Activated CD4-positive, alpha-beta T cell treated with anti-CD3 and anti-CD28 coated beads, Interleukin-2, amount 50 U/mL, for 4 hours (primary cell): Measurements from ENCODE around the gene RPL41.
"Not testable (repeated sequence)": the region's sequence is repeated elsewhere in the genome, so short reads cannot be mapped to it uniquely, and the experiment has no call there.

Experiments used
- DNase-seq, 2 experiments: peaks; one replicate each; pipeline ENCODE4 v3.0.0-alpha.2; 2020

The RPL41 gene

DNA sequence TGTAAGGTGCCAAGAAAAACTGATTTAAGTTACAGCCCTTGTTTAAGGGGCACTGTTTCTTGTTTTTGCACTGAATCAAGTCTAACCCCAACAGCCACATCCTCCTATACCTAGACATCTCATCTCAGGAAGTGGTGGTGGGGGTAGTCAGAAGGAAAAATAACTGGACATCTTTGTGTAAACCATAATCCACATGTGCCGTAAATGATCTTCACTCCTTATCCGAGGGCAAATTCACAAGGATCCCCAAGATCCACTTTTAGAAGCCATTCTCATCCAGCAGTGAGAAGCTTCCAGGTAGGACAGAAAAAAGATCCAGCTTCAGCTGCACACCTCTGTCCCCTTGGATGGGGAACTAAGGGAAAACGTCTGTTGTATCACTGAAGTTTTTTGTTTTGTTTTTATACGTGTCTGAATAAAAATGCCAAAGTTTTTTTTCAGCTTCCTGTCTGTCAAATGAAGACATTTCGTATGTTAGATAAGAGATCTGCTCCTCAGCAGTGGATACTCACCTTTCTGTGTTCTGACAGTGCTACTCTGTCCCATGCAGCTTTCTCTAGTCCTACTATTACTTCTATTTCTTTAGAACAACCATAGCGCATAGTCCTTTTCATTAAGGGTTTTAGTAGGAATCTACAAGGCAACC lies 13.2 kb upstream of the RPL41 start:
- no peak for DNase-seq

DNA sequence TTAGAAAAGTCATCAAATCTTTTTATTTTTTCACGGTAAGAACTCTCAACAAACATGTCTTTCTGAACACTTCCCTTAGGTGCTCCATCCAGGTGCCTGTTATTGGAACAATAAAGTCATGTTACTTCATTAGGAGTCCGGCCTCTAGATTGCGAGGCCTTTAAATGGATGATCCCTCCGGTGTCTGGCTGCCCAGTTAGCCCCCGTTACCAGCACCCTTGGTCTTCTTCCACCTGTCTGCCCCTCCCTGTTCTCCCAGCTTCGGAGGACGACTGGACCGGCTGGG lies 12.7 kb upstream of the RPL41 start:
- DNase-seq = no peak

DNA sequence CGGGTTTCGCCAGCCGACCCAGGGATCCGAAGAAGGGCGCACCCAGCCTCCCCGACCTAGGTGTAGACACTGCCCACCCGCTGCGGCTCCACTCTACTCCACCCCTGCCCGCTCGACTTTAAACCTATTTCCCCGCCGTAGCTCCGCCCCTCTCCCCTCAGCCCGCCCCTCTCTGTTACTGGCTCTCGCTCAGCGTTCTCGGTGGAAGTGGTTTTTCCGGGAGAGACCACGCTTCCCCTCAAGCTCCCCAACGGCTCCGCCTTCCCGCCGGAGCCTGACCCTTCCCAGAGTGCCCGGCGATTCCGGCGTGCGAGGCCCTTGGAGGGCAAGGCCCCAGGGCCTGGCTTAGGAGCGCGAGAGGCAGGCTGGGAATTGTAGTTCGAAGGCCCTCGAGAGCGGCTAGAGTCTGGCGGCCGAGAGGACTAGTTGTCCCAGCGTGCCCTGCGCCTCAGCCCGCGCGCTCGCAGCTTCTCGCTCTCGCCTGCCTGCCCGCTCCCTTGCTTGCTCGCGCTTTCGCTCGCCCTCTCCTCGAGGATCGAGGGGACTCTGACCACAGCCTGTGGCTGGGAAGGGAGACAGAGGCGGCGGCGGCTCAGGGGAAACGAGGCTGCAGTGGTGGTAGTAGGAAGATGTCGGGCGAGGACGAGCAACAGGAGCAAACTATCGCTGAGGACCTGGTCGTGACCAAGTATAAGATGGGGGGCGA lies 12.2 kb upstream of the RPL41 start, which contains the start of gene PA2G4:
TSS of gene PA2G4 (plus strand) at position 451 of the 706 bp plus-strand sequence. CDS start at position 630, 179 bp downstream.
- DNase-seq = peak; percentile 96 to 97

DNA sequence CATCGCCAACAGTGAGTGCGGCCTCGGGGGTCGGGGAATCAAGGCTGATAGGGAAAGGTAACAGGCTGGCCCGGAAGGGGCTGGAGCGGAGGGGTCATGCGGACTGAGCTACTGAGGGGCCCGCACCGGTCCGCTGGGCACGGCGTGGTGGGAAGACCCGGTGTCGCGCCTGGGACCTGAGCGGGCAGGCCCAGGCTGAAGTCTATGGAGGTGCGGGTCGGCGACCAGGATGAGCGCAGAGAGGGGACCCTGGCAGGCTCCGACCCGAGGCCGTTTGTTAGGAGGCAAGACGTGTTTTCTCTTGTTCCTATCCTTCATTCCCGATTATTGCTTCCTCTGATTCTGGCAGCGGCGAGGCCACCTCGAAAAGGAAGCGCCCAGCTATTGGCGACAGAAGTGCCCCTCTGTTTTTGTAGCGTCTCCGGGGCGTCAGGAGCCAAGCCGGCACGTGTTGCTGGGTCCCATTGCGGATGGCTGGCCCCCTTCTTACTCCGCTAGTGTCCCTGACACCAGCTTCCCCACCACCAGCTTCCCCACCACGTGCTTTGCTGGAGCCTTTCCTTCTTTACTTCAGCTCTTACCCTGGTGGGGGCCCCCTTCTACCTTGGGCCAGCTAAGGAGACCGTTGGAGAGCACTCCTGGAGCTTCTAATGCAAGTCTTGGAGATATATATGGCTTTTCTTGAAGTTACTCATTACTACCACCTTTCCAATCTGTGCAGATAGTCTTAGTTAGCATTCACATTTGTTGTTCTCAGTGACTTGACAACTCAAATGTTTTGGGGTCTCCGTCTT lies 11.4 kb upstream of the RPL41 start:
- DNase-seq = peak in 1 of 2 experiments; percentile 8

DNA sequence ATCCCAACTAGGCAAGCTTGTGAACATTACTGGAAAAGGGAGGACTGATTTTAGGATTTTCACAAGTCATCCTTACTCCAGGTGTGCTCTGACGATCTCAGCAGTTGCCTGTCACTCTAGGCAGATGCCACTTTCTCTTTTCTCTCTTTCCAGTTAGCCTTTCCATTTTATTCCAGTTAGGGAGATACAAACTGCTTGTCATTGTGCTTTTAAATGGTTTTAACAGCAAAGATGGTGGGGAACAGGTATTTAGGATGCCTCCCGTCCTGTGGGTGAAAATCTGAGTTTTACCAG lies 10.9 kb upstream of the RPL41 start:
- DNase-seq = no peak

DNA sequence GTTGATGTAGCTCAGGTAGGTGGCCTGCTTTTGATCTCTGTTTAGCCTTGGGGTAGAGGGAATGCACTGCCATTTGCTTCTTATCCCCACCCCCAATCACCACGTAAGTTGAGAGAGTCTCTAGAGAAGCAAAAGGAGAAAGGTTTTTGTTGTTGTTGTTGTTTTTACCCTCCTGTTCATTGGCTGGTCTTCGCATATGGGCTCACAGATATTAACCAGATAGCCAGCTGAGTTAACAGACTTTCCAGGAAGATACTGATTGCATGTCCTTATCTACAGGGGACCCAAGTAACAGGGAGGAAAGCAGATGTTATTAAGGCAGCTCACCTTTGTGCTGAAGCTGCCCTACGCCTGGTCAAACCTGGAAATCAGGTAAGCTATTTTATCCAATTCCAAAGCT lies 9.2 kb upstream of the RPL41 start:
- DNase-seq = no peak

DNA sequence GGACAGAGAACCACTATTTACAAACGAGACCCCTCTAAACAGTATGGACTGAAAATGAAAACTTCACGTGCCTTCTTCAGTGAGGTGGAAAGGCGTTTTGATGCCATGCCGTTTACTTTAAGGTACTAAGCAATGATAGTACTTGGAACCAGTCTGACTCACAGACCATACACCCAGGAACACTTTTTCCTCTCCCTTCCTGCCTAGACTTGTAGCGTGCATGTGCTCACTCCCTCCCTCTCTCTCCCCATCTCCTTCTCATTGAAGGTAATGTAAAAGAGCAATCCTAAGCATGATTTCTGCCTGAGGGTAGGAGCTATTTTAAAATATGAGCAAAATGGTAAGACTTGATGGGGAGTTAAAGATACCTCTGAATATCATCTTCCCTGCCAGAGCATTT lies 5.9 kb upstream of the RPL41 start:
- no peak for DNase-seq

DNA sequence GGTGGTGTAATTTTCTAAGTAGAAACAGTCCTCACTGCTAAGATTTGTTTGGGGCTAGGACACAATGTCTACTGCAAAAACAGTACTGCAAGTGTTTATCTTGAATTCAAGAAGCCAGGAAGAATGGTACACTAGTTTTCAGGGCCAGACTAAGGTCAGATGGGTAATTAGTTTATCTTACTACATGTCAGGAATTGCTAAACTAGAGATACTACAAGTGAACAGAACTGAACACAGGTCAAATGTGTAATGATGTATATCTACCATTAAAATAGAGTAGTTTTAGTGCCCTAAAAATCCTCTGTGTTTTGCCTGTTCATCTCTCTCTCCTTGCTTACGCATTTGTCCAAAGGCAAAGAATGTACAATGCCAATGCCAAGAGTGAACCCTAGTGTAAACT lies 2.3 kb upstream of the RPL41 start:
- no peak for DNase-seq

DNA sequence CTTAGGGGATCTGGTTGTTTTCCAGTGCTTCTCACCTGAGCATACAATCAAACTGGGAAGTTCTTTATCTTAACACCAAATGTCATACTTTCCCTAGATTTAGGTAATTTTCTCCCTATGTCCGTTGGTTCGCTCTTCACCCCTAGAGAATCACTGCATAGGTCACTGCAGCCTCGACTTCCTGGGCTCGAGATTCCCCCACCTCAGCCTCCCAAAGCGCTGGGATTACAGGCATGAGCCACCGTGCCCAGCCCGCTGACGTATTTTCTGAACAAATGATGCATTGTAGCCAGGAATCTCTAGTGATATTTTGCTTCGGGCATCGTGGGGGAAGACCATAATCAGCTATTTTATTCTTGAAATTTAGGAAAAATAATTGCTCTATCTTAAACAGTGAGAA lies 1.1 kb upstream of the RPL41 start:
- no peak for DNase-seq

DNA sequence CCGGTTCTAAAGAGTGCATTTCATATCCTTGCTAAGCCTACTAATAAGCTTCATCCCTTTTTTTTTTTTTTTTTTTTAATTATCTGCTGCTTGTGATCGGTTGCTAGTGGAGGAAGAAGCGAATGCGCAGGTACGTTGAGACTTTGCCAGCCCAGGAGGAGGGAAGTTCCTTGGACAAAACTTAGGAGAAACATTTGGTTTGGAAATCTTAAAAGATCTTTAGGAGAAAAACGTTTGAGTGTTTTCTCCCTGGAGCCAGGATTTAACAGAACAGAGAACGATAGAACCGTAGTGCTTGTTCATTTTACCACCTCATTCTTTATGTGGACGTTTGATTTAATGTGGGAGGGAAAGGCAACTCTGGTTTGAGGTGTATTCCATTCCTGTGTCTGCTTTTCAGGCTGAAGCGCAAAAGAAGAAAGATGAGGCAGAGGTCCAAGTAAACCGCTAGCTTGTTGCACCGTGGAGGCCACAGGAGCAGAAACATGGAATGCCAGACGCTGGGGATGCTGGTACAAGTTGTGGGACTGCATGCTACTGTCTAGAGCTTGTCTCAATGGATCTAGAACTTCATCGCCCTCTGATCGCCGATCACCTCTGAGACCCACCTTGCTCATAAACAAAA lies 761 bp downstream of the RPL41 start:
- DNase-seq = not testable (repeated sequence)

DNA sequence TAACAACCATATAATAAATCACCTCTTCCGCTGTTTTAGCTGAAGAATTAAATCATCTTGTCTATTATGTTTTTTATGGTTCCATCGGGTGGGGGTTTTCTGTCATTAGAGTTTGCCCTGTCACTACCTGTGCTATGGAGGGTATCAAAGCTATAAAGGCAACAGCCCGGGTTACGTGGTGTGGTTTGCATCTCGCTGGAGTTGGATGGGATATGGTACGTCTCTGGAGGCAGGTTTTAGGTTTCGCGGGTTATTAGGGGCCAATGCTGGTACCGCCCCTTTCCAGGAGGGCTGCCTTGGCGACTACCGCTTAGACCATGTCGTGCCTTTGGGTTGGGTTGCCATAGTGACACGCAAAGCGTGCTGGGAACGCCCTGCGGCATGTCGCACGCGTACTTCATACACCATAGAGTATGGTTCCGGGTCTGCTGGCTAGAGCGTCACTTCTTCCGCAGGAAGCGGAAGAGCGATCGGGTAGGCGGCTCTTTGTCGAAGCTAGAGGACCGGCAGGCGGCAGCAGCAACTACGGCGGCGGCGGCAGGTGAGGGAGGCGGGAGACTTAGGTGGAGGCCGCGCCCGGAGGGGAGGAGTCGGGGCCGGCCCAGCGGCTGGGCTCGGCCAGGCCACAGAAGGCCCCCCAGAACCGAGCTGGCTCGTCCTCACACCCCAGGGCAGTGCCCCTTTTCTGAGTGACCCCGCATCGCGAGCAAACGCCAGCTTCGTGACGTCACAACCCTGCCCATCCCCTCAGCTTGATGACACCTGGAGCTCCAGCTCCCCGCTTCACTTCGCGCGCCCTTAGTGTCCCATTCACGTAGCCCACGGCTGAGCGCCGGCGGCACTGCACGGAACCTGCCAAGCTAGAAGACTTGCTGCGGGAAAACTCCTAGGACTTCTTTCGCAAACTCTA lies 1.6 kb downstream of the RPL41 start, which contains the start of gene ZC3H10:
TSS of gene ZC3H10 (plus strand) at position 489 of the 910 bp plus-strand sequence. CDS start 2,297 bp downstream, outside the sequence.
- DNase-seq = peak; percentile 93 to 95

DNA sequence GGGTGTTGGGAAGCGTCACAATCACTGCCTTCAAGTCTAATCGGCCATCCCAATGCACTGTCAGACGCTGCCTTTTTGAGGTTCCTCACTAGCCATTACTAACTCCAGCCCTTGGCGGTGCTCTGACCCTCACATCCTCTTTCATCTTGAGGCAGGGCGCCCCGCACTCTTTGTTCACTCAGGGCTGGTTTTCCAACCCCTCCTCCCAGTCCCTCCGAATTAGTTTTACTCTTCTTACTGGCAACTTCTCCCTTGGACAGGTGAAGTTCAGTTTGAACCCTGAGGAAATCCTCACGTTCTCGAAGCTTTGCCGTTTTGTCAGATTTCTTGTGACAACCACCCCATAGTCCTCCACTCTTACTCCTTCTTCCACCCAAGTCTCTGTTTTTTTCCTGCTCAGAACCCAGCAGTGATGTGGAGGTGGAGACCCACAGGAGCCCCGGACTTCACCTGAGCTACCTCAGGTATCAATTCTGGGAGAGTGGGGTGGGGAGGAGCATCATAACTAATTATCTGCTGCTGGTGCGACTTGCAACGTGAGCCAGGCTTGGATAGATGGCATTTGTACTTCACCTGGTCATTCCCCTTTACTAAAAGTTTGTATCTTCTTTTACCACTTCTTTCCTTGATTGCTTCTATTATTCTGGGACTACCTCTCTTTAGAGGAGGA lies 2.4 kb downstream of the RPL41 start:
- DNase-seq = no peak

DNA sequence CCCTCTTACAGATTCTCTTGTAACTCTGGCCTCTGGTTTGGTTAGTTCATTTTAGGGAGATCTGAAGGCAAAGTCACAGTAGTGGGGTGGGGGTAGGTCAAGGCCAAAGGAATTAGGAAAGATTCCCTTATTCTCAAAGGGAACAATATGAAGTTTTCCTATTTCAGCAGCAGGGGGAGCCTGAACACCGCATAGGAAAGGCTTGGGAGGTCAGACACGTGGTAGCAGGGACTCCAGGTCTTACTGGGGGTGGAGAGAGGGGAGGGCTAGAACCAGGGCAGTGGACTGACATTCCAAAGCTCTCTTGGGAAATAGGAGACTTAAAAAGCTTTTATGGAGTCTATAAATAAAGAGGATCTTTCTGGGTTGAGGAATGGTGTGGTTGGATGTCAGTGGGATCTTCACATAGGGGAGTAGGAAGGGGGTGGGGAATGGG lies 2.9 kb downstream of the RPL41 start:
- DNase-seq = peak; percentile 47 to 58

DNA sequence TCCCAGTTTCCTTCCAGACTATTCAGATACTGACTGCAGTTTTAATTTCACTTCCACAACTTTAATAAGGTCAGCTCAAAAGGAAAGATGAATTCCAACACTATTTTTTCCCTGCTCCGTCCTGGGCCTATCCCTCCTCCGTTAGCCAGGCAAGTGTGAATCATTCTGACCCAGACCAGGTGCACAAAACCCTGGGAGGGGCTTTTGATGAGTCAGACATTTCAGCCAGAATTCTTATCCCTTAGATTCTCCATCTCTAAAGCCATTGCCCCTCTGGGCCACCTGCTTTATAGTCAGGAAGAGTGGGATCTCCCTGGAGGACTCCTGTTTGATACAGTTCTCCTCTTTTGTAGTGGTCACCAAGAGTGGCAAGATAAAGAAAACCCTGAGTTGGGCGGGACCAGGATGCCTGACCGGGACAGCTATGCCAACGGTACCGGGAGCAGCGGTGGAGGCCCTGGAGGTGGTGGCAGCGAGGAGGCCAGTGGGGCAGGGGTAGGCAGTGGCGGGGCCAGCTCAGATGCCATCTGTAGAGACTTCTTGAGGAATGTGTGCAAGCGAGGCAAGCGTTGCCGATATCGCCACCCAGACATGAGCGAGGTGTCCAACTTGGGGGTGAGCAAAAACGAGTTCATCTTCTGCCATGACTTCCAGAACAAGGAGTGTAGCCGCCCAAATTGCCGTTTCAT lies 3.9 kb downstream of the RPL41 start:
- no peak for DNase-seq

DNA sequence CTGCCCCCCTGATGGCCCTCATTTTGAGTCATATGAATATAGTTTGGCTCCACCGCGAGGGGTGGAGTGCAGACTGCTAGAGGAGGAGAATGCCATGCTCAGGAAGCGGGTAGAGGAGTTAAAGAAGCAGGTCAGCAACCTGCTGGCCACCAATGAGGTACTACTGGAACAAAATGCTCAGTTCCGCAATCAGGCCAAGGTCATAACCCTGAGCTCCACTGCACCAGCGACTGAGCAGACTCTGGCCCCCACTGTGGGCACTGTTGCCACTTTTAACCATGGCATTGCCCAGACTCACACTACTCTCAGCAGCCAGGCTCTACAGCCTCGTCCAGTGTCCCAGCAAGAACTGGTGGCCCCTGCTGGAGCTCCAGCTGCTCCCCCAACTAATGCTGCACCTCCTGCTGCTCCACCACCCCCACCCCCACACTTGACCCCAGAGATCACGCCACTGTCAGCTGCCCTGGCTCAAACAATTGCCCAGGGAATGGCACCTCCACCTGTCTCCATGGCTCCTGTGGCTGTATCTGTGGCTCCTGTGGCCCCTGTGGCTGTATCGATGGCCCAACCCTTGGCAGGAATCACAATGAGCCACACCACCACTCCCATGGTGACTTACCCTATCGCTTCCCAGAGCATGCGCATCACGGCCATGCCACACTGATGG lies 4.9 kb downstream of the RPL41 start:
- no peak for DNase-seq

DNA sequence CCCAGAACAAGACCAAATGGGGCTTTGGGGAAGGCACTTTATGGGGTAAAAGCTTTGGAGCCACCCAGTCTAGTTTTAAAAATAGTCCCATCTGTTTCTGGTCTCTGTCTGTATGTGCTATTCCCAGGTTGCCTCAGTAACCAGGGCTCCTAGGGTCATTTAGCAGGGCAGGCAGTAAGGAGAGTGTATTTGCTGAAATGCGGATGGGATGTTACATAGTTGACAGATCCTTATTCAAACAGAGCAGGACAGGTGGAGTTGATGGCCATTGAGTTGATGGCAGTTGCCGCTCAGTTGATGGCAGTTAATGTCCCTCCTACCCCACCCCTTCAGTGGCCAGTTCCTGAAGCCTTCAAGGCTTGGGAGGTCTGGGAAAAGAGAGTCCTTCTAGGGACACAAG lies 6.2 kb downstream of the RPL41 start:
- DNase-seq = no peak

DNA sequence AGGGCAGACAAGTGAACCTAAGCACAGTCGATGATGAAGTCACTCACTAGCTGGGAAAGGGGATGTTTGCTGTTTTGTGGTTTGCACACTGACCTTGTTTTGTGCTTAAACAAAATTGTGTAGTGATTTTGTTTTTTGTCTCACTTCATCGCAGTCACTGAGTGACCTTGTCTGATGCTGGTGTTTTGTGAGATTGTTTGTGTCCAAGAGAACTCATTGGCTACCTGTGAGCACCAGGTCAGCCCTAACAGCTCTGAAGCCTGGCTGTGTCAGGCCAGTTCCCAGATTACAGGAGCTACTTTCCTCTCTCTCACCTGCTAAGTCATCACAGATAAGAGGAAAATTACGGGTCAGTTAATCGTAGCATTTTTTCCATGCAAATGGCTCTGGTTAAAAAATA lies 7.7 kb downstream of the RPL41 start:
- no peak for DNase-seq

DNA sequence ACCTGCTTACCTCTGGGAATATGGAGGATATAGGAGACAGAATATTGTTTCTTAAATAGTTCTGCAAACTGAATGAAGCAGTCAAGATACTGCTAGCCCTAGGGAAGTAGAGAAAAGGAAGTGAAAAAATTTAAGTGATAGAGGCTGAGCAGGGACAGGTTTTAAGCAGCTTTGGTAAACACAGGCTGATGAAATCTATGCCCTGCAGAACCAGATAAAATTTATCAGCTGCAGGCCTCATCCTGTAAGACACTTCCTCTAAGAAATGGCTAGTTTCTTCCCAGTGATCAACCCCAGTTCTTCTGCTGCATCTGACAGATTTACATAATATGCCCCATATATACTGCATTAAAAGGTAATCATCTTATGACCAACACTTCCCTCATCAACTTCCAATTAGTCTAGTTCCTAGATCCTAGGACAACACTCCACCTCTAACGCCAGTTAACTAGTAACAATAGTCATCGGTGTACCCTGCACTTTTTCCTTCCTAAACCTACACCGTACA lies 10.4 kb downstream of the RPL41 start:
- DNase-seq = no peak

DNA sequence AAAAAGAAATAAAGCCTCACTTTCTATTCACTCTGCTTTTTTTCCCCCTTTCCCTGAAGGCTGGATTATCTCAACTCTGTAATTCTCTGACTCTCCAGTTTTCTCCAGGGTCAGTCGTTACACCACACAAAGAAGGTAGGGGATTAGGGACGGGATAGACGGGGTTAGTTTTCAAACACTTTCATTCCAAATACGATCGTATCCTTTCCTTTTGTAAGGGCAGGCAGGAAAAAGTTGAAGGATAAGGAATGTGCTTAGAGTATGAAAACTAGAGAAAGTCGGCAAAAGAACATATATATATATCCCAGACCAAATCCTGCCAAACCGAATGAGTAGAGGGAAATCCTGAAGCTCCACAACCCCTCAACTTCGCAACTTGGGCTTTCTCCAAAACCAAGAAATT lies 11.1 kb downstream of the RPL41 start:
- no peak for DNase-seq

DNA sequence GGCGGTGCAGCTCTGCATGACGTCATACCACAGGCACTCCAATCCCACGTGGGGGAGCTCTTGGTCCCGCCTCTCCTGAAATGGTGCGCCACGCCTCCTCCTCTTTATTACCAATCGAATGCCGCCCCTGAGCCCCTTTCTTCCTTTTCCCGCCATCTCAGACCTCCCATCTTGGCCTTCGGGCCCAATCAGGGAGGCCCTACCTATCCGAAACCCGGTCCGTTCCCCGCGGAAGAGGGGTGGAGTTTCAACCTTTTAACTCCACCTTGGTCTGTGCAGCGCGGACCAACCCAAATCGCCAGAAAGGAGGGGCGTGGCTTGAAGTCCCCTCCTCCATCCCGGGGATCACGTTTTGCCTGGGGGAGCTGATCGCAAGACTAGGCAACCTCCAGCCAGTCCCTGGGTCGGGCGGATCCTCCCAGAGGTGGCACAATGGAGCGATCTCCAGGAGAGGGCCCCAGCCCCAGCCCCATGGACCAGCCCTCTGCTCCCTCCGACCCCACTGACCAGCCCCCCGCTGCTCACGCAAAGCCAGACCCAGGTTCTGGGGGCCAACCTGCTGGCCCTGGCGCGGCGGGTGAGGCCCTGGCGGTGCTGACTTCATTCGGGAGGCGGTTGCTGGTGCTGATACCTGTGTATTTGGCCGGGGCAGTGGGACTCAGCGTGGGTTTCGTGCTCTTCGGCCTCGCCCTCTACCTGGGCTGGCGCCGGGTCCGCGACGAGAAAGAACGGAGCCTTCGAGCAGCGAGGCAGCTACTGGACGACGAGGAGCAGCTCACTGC lies 11.6 kb downstream of the RPL41 start, which contains the start of gene ESYT1:
TSS of gene ESYT1 (plus strand) at position 380 of the 782 bp plus-strand sequence. CDS start at position 433, 53 bp downstream.
- DNase-seq = peak; percentile 96
